ENCODE data around the gene MYADML2.

The MYADML2 gene

DNA sequence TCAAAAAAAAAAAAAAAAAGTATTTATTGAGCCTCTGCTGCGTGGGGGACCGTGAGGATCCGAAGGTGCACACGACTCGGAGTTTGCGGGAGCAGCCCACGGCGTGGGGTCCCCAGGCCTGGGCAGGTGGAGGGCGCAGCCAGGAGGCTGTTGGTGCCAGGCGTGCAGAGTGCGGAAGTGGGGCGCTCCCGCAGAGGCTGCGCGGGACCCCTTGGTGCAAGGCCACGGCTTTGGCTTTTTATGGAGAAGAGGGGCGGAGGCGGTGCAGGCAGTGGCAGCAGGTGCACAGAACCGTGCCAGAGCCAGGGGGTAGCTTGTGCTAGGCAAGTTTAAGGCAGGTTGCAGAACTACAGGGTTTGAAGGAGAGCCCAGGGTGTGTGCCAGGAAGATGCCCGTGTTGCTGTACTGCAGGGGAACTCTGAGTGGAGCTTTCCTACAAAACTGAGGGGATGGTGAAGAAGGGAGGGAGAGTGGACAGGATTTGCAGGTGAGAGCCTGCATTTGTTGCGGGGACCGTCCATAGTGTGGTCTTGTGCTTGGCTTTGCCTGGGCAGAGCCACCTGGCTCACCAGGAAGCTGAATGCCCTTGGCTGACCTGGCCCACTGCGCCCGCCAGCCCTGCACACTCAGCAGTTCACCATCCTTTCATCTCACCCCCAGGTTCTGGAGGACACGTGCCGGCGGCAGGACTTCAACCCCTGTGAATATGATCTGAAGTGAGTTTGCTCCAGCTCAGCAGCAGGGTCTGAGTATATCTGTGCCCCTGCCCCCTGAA is 31.7 kb upstream of the MYADML2 start:
- DNase-seq, result no peak

DNA sequence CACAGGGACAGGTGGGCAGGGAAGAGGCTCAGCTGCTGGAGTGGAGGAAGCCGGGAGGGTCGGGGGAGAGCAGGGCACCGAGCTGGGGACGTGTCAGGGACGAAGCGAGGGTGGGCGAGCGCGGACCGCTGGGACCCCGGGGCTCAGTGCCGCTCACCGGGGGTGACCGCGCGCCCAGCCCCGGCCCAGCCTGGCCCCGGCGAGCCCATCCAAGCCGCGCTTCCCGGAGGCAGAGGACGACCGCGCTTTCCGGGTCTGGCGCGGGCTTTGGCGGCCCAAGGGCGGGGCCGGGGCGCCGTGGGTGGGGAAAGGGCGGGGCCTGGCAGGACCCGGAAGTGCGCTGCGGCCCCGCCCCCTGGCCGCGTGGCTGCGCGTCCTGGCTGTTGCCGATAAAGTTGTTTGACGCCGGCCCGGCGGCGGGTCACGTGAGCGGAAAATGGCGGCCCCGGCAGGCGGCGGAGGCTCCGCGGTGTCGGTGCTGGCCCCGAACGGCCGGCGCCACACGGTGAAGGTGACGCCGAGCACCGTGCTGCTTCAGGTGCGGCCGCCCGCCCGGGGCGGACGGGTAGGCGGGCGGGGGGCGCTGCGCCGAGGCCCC is 30.3 kb upstream of the MYADML2 start, which contains the start of gene ASPSCR1:
Gene ASPSCR1, plus strand, starts transcription at position 419 of the 598 bp plus-strand sequence. Its CDS starts 18 bp downstream, at position 437.
- peak; percentile 94 for DNase-seq

DNA sequence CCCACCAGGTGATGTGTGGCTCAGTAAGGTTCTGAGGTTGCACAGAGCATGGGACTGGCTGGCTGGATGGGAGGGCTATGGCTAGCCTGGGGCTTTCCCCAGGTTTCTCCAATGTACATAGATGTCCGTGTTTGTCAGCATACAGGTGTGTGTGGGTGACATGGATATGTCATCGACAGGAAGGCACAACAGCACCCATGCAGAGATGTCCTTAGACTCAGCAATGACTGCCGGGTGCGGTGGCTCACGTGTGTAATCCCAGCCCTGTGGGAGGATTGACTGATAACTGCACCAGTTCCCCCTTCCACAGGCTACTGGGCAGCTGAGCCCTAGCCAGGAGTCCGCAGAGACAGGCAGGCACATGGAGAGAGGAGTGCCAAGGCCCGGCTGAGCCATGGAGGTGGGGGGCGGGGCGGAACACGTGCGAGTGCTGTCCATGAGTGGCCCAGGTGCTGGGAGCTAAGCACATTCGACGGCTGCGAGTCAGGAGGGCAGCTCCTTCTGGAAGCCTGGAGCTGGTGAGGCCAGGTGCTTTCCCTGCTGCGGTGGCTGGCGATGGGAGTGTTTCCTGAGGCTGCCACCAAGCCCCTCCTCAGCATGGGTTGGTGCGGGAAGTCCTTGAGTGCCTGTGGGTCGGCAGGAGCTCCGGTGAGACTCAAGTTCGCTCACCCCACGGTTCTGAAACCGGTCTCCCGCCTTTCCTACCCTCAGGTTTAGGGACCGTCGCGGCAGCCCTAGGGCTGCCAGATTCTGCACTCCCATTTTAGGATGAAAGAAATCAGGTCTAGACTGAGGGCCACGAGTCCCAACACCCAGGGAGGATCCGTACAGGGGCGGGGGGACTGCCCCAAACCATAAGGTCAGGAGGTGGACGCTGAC is 29.5 kb upstream of the MYADML2 start:
- peak; percentile 36 for DNase-seq

DNA sequence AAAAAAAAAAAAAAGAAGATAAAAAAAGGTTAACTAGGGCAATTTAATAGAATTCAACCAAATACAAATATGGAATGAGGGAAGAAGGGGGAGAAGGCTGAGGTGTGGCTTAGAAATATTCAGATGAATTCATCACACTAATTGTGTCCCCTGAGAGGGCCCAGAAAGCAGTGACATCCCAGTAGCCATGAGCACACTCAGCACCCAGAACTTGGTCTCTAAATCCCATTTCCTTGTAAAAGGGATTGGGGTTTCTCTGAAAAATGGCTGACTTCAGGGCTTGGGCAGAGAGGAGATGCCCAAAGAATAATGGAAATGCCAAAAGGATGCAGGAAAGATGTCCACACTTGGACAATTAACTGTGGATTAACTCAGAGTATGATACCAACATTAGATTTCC is 26.4 kb upstream of the MYADML2 start:
- DNase-seq, result no peak

DNA sequence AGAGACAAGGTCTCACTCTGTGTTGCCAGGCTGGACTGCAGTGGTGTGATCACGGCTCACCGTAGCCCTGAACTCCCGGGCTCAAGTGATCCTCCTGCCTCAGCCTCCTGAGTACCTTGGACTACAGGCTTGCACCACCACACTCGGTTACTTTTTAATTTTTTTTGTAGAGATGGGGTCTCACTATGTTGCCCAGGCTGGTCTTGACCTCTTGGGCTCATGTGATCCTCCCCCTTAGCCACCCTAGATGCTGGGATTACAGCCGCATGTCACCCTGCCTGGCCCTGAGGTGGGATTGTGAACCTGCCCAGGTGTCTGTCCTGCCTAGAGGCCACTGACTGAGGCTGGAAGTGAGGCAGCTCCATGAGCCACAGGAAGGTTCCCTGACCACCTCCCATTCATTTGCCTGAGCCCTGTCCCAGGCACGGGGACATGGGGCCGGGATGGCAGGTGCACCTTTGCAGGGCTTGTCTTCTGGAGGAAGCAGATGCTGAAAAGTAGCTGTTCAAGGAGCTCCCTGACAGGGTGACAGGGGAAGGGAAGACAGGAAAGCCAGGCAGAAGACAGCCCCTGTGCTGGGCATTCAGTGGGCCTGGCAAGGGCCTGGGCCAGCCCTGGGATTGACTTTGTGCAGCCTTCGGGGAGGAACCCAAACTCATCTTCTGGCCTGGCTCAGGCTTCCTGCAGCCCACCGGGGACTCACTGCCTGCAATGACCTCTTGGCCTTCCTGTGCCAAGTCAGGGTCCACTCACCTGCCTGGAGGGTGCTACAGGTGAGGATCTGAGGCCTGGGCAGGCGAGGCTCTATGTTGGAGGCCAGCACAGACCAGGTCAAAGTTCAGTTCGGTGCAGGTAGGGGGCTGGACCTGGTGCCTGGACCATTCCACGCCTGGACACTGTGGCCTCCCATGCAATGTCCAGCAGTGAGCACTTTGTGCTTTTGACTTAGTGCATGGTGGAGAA is 22.1 kb upstream of the MYADML2 start:
- no peak for DNase-seq

DNA sequence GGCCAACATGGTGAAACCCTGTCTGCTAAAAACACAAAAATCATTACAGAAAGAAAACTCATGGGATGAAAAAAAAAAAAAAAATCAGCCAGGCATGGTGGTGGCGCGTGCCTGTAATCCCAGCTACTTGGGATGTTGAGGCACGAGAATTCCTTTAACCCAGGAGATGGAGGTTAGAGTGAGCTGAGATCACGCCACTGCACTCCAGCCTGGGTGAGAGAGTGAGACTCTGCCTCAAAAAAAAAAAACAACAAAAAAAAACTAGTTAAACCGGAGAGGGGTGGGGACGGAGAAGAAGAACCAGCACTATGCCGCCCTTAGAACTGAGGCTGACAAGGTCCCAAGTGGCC is 21.3 kb upstream of the MYADML2 start:
- DNase-seq, result no peak

DNA sequence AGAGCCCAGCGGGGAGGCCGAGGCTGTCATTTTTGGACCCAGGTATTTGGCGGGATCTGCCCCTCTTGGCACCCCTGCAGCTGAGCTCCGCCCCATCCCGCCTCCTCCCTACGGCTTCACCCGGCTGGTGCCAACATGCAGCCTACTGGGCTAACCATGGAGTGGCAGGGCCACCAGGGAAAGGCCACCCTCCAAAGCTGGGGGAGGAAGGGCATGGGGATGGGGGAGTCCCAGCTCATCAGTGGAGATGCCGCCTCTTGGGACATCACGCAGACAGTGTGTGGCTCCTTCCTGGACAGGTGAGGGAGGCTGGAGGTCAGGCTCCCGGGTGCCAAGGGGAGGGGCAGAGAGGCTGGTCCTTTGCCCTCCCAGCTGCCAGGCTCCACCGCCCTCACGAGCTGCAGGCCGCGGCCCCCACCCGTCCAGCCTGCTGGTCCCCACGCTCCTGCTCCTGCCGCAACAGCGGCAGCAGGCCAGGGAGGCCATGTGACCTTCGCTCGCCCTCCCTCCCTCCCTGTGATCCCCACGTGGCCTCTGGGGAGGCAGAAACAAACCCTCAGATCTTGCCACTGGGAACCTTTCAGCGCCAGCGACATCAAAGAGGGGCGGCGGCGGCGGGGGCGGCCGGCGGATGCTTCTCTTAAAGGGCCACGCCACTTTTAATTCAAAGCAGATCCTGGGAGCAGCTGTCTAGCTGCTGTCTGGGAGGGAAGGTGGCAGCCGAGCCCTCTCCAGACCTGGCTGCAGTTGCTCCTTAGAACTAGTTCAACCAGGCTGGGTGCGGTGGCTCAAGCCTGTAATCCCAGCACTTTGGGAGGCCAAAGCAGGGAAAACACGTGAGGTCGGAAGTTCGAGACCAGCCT is 20.7 kb upstream of the MYADML2 start:
- DNase-seq, result peak; percentile 94

DNA sequence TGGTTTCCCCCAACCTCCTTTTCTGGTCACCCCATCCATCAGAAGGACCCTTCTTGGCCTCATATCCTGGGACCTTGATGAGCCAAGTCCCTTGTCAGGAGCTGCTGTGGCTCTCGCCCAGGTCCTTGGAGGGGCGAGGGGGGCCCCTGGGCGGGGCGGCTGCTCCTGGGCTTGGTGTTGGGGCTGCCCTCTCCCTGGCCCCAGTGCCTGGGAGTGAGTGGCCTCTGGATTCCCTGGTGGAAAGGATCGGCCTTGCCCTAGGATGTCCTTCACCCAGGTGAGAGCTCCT is 20.2 kb upstream of the MYADML2 start:
- no peak for DNase-seq

DNA sequence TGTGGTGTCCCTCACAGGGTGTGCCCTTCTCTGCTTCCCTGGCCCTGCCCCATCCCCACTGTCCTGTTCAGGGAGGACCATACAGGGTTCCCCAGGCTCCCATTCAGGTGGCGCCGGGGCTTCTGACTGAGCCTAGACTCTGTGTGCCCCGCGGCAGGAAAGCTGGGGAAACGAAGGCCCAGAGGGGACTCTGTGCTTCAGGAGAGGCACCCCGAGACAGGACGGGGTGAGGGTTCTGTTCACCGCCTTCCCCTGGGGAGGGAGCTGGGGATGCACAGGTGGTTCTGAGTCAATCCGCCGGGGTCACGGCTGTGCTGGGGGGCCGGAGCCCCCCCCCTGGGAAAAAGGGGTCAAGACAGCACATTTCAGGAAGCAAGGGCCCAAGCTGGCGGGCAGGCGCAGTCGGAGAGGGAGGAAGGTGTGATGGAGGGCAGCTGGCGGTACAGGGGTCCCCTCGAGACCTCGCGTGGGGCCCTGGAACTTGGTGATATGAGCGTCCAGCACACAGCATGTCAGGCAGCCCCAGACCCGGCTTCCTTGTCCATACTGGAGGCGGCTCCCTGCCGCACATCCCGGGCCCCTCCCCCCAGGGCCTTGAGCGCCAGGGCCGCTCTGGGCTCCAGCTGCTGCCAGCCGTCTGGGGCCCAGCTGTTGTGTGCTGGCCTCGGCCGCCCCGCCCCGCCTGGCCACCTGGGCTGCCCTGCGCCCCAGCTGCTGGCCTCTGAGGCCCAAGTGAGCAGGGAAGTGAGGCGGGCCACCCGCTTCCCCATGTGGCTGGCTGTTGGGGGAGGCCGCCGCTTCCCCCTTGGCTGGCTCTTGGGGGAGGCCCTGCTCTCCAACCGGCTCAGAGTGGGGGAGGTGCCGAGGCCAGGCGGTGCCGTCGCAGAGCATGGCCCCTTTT is 19.6 kb upstream of the MYADML2 start:
- peak; percentile 81 for DNase-seq

DNA sequence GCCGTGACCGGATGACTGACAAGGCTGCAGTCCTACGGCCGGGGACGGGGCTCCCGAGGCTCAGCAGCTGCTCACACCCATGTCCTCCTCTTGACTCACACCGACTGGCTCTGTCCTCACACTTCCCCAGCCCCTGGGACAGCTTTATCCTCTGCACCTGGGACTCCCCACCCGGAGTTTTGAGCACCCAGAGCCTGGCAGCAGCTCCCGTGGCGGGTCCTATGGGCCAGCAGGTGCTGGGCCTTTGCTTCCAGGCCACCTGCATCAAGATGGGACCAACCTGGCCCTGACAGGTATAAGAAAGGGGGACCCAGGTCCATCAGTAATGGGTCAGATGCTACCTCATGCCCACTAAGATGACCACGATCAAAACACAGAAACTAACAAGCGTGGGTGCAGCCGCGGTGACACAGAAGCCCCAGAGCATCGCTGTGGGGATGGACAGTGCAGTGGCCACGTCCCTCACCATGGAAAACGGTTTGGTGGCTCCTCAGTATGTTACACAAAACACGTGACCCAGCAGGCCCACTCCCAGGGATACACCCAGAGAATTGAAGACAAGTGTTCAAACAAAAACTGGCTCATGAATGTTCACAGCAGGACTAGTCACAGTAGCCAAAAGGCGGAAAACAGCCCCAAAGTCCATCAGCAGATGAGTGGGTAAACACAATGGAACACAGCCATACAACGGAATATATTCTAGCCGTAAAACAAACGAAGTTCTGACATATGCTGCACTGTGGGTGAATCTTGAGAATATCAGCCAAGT is 17.2 kb upstream of the MYADML2 start:
- DNase-seq, result no peak

DNA sequence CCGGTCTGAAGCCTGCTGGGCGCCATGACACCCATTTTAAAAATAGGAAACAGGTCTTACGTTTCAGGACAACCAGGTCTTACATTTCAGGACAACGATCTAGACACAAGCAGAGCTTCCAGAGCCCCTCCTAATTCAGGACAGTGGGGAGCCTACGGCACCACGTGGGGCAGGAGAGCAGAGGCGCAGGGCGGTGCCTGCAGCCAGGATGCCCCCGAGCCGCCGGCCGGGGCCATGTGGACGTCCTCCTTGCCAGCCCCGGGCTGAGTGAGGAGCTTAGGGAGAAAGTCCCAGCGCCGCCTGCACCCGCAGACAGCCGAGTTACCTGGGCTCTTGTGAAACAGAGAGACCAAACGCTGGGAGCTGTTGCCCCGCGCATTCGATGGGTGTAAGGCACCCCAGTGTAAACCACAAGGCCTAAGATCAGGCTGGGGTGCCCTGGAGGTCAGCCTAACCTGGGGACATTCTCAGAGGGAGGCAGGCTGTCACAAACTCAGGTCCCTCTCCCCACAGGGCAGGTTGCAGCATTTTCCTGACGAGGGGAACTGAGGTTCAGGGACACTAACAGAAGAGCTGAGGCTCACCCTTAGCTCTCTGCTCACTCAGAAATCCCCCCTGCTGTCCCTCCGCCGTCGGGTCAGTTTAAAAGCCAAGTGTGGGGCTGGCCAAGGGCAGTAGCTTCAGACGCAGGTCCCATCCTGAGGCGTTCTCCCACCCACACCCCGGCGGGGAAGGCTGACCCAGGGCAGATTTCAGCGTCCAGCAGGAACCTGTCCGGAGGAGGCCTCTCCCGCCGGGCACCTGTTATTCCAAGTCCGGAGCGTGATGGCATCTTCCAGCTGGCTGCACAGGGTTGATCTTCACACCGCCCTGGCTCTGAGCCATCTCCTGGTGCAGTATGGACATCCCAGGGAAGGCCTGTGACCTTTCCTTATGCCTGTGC is 15.7 kb upstream of the MYADML2 start:
- no peak for DNase-seq

DNA sequence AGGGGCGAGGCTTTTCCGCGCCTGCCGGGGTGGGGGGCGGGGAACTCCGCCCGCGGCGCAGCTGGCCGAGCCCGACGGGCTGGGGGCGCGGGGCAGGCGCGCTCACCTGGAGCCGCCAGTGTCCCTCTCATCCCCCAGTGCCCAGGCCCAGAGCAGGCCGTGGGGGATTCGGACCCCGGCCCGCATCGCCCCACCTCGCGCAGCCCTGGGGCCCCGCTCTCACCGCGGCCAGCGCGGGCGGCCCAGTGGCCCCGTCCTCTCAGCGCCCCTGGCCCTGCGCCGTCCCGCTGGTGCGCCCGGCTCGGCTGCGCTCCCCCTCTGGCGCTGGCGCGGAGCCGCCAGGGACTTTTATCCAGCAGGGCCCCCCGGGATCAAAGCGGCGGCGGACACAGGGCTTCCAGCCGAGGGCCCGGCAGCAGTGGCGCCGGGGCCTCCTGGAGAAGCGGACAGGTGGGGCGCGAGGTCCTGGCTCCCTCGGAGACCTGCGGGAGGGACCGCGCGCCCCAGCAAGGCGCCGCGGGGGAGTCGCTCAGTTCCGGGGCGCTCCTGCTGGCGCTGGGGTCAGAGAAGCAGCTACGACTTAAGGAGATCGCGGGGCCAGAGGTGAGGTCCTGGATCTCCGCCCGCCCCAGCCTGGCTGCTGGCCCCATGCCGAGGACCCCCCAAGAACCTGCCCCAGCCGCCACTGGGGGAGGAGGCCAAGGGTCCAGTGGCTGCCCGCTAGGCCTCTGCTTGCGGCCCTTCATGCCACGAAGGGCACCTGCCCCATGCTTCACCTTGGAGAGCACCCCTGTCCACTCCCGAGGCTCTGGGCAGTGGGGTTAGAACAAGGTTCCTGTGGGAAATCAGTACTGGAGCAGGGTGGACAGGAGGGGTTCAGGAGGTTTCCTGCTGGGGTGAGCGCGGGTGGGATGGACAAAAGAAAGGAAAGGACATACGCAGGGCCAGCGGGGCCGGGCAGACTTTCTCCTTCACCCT is 14.8 kb upstream of the MYADML2 start:
- no peak for DNase-seq

DNA sequence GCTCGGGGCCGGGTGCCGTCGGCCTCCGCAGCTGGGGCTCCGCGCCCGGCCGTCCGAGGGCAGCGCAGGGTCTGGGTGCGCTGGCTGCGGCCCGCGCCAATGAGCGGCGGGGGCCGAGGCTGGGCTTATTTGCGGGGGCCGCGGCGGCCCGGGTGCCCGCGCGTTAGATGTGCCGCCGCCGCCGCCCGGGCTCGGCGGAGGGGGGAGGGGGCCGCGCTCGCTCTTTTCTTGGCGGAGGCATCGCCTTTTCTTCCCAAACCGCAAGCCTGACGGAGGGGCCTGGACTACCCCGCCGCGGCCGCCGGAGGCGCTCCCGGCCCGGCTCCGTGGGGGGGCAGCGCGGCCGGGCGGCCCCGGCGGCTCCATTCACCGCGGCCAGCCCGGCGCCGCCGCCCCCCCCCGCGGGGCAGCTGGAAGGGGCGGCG is 14.1 kb upstream of the MYADML2 start, which contains the start of gene NOTUM:
Gene NOTUM, minus strand, starts transcription at position 101 of the 425 bp plus-strand sequence. CDS start 278 bp downstream, outside the sequence.
- DNase-seq, result peak; percentile 67

DNA sequence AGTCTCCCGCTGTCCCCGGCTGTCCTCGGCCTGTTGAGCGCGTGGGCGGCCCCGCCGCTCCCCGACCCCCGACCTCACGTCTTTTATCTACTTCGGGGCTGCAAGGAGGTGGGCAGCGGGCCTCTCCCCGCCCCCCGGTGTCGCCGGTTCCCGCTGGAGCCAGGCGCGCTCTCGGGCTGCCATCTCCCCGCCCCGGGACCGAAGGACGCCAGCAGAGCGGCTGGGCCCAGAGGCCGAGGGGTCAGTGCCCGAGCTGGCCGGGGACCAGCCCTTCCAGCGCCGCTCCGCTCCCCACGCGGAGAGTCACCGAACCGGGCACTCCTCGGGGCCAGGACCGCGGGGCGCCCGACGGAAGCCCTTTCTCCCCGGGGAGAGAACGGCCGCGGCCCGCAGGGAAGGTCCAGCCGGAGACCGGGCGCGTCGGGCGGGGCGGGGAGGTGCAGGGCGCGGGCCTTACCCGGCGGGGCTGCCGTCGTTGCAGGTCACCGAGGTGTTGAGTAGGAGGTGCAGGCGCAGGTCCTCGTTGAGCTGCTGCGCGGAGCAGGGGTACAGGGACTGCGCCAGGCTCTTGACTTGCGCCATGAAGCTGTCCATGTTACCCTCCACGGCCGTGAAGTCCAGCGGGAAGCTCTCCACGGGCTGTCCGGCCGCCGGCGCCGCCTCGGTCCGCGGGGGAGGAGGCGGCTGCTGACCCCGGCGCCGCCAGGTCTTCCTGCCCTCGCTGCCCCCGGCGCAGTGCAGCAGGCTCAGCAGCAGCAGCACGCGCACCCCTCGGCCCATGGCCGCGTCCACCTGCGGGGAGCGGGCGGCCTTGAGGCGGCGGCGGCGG is 13.3 kb upstream of the MYADML2 start:
- DNase-seq, result no peak

DNA sequence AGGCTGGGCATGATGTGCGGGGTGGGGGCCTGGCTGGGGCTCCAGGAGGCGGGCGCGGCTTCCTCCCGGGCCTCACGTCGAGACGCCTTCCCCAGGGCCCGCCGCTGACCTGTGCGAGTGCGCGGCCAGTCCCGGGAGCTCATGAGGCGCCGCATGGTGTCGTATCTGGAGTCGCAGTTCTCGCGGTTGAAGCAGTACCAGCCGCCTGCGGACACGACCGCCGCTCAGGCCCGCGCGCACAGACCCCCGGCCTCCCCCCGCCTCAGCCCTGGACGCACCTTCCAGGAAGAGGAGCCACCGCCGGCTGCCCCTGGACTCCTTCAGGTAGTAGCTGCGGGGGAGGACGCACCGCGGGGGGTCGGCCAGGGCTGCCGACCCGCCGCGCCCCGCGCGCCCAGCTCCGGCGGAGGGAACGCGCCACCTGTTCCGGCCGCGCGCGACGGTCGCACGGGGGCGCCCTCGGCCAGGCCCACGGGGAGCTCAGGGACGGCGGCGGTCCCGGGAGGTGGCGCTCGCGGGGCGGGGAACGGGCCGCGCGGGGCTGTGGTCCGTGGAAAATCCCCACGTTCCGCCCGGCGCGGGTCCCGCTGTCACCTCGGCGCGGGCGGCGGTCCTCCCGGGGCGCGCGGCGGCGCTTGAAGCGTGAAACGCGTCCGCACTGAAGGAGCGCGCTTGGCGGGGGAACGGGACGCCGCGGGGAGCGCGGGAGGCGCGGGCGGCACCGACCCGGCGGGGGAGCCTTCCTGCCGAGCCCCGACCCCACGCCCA is 12.5 kb upstream of the MYADML2 start:
- peak; percentile 78 for DNase-seq

Measured in hematopoietic multipotent progenitor cell treated with erythropoietin and hydrocortisone succinate and interleukin-3 and kit ligand, for 4 days (in vitro differentiated cells).